Measurements from ENCODE around the gene CCDC102A. TPM values are rescaled to one million over a fixed set of nuclear protein-coding genes. Genes with fewer than 3 reads are reported as not detected.

Gene CCDC102A
- total RNA-seq, 2 donors from 2014 or later, result 11.2 to 15.1 TPM

DNA sequence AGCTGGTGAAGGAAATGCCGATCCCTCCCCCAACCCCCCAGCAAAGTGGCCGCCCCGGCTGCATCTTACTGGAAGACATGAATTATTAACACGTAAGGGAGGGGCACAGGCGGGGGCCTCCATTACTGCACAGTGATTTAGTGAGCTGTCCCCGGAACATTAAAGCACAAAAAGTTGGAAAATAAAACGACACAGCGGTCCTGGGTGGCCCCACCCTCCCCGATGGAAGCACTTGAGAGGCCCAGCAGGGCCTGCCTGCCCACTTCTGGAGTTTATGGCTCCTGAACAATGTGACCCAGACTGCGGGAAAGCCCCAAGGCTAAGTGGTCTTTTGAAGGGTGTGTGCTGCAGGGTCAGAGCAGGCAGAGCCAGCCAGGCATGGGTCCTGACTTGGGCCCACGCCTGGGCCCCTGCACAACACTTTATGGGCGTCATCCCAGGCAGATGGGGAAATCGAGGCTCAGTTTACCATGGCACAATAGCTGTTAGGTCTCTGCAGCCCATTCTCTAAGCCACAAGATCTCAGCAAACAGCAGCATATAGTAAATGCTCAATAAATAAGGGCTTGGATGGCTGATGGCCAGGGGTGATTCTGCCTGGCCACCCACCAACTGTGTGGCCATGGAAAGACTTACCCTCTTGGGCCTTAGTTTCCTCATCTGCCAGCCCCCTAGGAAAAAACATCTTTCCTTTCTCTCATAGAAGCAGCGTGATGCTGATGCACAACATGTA is 22.8 kb downstream of the CCDC102A start:
- no peaks in the 10 kb centered on the region for H3K9me3 ChIP-seq
- no peak overlapping the region for H3K4me3 ChIP-seq
- DNase-seq (ENCODE audit: low spot score), result no peak
- no peak overlapping the region for H3K27ac ChIP-seq
- H3K4me1 ChIP-seq, result peaks cover 0 to 8% of the 10 kb centered on the region in 2 donors
- H3K36me3 ChIP-seq, result peaks cover 26% of the 10 kb centered on the region
- no peak for TF ChIP-seq CTCF (IDR thresholded peaks at IDR 0.05)
- H3K27me3 ChIP-seq, result no peaks in the 10 kb centered on the region

- Histone ChIP-seq H3K4me1 (peaks cover 0 to 8% of the 10 kb centered on the region in 2 donors), H3K4me3 (no peak overlapping the region), H3K36me3 (peaks cover 15% of the 10 kb centered on the region), H3K27me3 (no peaks in the 10 kb centered on the region), H3K9me3 (no peaks in the 10 kb centered on the region), H3K27ac (no peak overlapping the region)
- DNase-seq (ENCODE audit: low spot score), result no peak
- TF ChIP-seq CTCF (IDR thresholded peaks at IDR 0.05), result no peak
Measured at GRCh38 chr16:57512296-57513001, 23.9 kb downstream of the CCDC102A start.

DNA sequence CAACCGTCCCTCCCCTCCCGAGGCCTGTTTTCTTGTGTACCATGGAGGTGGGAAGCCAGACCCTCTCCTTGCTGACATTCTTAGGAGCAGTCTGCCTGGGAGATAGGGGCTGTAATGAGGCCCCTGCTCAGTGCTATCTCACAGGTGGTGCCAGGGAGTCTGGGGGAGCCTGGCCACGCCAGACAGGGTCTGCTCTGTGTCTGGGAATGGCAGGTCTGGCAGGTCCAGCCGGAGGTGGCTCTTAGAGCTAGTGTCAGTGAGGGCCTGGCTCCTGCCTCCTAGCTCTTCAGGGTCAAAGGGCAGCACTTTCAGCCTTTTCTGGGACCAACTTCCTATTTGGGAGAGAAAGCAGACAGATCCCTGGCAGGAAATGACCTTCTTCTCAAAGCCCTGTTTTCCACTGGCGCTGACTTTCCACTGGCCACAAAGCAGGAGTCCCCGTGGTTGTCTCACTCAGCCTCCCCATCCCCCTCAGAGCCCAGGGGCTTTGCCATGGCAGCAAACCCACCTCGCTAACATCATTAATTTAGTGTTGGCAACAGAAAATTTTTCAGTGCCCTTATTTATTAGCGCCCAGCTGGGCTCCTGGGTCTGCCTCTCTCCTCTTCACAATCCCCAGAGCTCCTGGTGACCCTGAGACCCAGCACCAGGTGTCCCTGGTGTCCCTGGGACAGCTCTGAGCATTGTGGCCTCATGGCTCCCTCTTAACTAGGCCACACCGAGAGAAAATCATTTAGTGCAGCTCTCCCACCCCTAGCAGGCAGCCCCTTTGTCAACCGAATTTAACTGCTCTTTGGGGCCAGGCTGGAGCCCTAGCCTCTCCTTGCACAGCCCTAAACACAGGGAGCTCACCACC is 26.1 kb downstream of the CCDC102A start:
- H3K9me3 ChIP-seq, result no peaks in the 10 kb centered on the region
- H3K36me3 ChIP-seq, result peaks cover 11% of the 10 kb centered on the region
- no peak overlapping the region for H3K4me3 ChIP-seq
- H3K4me1 ChIP-seq, result peaks cover 0 to 8% of the 10 kb centered on the region in 2 donors
- DNase-seq (ENCODE audit: low spot score), result no peak
- no peak for TF ChIP-seq CTCF (IDR thresholded peaks at IDR 0.05)
- H3K27ac ChIP-seq, result no peak overlapping the region
- no peaks in the 10 kb centered on the region for H3K27me3 ChIP-seq

GRCh38 chr16:57509231-57509923 is 27.0 kb downstream of the CCDC102A start:
- Histone ChIP-seq H3K9me3 (no peaks in the 10 kb centered on the region), H3K4me1 (peaks cover 0 to under 1% of the 10 kb centered on the region in 2 donors), H3K4me3 (no peak overlapping the region), H3K27ac (no peak overlapping the region), H3K27me3 (no peaks in the 10 kb centered on the region), H3K36me3 (peaks cover 11% of the 10 kb centered on the region)
- no peak for DNase-seq (ENCODE audit: low spot score)
- TF ChIP-seq CTCF (IDR thresholded peaks at IDR 0.05), result no peak

DNA sequence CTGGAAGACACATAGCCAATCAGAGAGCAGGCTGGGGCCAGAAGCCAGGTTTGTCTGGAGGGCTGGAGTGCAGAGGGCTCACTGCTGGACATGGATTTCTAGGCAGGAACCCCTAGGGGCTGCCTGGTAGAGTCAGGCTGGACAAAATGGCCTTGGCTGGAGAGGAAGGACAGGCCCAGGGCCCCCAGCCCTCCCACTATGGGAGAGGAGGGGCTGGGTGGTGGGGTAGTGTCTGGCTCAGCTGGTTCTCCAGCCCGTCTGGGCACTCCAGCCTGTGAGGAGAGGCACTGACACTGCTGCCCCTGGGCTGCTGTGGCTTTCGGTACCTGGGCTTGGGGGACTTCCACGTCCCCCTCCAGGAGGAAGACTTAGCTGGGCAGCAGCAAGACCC is 28.3 kb downstream of the CCDC102A start:
- Histone ChIP-seq H3K9me3 (no peaks in the 10 kb centered on the region), H3K36me3 (peaks cover 5% of the 10 kb centered on the region), H3K4me3 (no peak overlapping the region), H3K27ac (no peak overlapping the region), H3K27me3 (no peaks in the 10 kb centered on the region), H3K4me1 (no peaks in the 10 kb centered on the region)
- no peak for DNase-seq (ENCODE audit: low spot score)
- TF ChIP-seq CTCF (IDR thresholded peaks at IDR 0.05), result no peak
